HG02642 (cell line): ENCODE measurements around the gene SYNDIG1.

Source experiments
- ATAC-seq: cut with Tn5 transposase; IDR thresholded peaks from one replicate; pipeline ENCODE4 v1.9.1; 2021; ENCODE audit warnings: mild to moderate bottlenecking; ENCODE audit not compliant: unreplicated experiment, poor library complexity

The SYNDIG1 gene

DNA sequence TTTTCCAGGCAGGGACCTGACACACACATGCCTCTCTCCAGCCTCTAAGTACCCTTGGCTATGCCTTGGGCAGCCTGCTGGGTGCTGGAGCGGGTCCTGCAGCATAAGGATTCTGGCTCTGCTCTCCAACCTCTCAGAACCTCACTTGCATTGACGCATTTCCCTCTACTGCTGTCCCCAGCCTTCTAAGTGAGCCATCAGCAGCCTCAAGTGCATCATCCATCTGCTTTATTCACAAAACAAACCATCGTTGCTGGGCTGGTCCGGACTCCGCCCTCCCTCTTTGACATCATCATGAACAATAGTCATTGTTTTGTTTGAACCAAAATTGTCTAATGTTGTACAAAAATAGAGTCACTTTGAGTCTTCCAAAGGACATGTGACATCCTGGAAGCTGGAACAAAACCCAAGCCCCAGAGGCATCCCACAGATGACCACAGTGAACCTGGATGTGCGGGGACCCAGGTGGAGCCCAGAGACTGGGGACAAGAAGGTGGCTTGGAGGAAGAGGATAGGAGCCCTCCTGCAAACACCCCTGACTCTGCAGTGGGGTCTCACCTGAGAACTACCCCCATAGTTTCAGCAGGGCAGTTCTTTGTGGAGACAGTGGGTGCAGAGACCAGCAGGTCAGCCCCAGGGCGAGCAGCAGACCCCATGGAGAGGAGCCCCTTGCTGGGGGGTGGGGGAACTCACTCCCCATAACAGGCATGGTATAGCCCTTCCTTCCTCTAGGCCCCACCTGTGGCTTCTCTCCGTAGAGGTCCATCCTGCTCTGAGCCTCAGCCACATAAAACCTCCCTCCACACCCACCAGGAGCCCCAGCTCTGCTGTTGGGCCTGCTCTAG is 230.1 kb downstream of the SYNDIG1 start:
- no peak for ATAC-seq

DNA sequence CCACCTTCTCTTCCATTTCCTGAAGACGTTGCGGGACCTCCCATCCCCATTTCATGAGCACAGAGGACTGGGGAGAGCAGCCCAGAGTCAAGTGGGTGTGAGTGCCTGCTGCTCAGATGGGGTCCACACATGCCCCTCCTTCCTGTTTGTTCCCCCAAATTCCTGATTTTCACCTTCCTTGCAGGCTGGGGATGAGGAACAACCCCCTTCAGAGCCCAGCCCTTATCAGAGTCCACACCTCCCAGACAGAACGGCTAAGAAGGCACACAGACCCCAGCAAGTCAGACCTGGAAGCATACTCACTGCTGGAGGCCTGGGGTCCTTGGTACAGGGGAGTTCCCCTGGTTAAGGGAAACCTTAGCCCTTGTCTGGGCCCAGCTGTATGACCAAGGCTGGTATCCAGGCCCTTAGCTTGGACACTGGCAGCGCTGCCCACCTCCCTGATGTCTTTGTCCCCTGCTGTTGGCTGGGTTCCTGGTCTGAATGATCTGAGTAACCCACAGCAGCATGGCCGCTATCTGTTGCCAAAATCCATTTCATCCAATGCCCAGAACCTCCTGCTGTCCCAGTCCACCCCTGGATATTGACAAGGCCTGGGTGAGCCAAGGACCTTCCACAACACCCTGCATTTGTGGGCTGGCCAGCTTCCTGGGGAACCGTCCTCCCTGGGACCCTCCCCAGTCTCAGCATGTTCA is 230.9 kb downstream of the SYNDIG1 start:
- no peak for ATAC-seq

GRCh38 chr20:24701027-24701426 is 231.6 kb downstream of the SYNDIG1 start:
- no peak for ATAC-seq

DNA sequence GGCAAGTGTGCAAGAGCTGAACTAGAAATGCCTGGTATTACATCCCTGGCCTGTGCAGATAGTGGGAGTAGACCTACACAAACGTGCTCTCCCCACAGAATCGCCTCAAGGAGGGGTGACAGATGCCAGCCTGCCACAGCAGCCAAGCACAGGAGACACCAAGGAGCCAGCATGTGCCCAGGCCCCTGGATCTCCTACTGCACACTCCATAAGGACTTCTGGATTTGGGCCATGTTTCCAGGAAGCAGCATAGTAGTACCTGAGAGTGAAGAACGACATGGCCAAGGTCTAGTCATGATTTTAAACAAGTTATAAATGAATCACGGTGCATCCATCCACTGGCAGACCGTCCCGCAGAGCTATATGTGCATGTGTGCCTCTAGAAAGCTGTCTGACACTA is 232.2 kb downstream of the SYNDIG1 start:
- ATAC-seq: no peak

- no peak for ATAC-seq
Measured at GRCh38 chr20:24702501-24703283, 233.3 kb downstream of the SYNDIG1 start.

DNA sequence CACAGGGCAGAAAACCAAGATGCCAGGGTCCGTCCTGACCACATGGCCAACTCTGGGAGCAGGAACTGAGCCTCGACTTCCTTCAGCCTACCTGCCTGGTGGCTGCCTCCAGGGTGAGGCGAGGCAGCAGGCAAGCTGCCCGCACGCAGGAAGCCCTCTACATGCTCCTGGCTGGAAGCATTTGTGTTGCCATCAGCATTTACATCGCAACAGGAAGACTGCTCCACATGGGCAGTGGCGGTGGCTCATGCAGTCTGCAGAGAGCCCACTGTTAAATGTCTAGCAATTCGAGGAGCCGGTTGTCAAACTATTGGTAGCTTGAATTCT is 233.8 kb downstream of the SYNDIG1 start:
- ATAC-seq: no peak

DNA sequence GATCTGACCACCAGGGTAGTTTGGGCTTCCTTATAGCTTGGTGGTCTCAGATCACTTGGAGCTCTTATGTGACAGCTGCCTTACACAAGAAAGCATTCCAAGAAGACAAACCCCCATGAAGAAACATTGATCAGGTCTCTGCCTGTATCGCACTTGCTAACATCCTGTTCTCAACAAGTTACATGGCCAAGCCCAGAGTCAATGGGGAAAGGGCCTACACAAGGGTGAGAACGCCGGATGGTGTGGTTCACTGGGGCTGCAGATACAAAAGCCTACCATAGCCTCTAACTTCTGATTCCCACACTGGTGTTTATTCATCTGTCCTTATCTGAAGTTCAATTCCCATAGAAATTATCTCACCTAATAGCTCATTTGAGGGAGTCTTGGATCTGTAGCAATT is 235.5 kb downstream of the SYNDIG1 start:
- ATAC-seq: no peak

GRCh38 chr20:24705486-24705885 is 236.1 kb downstream of the SYNDIG1 start:
- ATAC-seq: no peak

GRCh38 chr20:24708411-24709295 is 239.2 kb downstream of the SYNDIG1 start:
- no peak for ATAC-seq
